NT2/D1 (cell line): ENCODE data around the gene GYS1.

ENCODE experiments used
- YY1 ChIP-seq: IDR thresholded peaks from 2 replicates; pipeline ENCODE4 v1.6.1; 2011; ENCODE audit not compliant: insufficient read length, insufficient read depth
- ZNF274 ChIP-seq: IDR thresholded peaks from 2 replicates; pipeline ENCODE4 v1.6.1; 2011; ENCODE audit warnings: mild to moderate bottlenecking, low read depth, low read length

DNA sequence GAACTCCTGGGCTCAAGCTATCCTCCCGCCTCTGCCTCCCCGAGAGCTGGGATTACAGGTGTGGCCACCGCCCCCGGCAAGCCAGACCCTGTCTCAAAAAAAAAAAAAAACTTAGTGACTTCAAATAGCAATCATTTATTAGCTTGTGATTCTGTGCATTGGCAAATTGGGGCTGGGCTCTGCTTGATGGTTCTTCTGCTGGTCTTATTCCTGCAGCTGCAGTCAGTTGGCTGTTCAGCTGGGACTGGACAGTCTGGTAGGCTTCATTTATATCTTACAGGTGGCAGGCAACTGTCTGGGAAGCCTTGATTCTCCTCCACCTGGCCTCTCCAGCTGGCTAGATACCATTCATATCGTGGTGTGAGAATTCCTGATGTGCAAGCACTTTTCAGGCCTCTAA lies 52.2 kb downstream of the GYS1 start:
- TF ChIP-seq ZNF274 (no peak), YY1 (no peak)
